GM19324 (cell line): ENCODE data around the gene ACE2.

ENCODE experiments used
- ATAC-seq: cut with Tn5 transposase; IDR thresholded peaks from one replicate; pipeline ENCODE4 v1.9.1; 2021; ENCODE audit warnings: mild to moderate bottlenecking, moderate library complexity; ENCODE audit not compliant: unreplicated experiment, low FRiP score

Gene ACE2

DNA sequence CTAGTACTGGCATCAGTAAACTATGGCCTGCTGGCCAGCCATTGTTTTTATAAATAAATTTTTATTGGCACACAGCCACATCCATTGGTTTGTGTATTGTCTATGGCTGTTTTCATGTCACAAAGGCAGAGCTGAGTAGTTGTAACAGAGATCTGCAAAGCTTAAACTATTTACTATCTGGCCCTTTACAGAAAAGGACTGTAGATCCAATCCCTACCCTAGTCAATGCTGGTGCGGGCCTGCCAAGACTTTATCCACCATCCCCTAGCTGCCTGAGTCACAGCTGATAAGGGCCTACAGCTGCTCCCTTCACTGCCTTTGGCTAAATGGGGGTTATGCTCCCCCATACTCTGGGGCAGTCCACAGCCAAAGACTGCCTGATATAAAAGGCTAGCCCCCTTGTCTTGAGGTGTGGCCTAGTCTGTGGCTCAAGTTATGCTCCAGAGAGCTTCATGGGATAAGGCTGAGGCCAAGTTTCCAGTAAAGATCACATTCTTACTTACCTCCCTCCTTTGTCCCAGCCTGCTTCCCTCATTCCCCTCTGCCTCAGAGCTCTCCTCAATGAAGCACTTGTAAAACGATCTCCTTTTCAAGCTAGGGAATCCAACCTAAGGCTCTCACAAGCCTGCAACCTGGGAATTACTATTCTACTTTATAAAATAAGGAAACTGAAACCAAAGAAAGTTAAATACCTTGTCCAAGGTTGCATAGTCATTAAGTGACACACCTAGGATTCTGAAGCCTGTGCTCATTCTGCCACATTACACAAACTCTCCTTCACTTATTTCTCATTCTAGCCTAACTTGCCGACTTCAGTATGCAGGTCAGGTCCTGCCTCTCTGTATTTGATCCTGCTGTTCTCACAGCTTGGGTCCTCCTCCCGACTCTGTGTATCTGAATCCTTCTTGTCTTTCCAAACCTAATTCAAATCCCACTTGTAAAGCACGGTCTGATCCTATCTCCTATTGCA lies 20.7 kb downstream of the ACE2 start:
- no peak for ATAC-seq

GRCh38 chrX:15576019-15576418 lies 24.7 kb downstream of the ACE2 start:
- no peak for ATAC-seq

GRCh38 chrX:15574017-15574416 lies 26.7 kb downstream of the ACE2 start:
- no peak for ATAC-seq

DNA sequence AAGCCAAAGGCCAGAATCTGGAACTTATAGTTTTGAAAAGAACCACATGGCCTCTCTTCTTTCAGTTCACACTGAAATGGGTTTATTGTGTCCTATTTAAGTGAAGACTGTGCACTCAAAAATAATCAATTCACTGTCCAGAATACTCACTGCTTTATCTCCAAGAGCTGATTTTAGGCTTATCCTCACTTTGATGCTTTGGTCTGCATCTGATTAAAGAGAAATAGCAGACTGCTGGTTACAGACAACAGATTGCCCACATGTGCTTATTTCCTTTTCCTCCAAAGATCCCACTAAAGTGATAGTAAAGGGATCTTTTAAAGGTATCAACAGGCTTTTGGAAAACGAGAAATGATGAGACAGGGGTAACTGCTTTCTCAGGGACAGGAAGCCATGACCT lies 30.6 kb downstream of the ACE2 start:
- ATAC-seq: no peak

GRCh38 chrX:15567886-15568616 lies 32.7 kb downstream of the ACE2 start:
- no peak for ATAC-seq

- no peak for ATAC-seq
Measured at GRCh38 chrX:15567267-15567666, 33.5 kb downstream of the ACE2 start.

- ATAC-seq: no peak
Measured at GRCh38 chrX:15566244-15566643, 34.5 kb downstream of the ACE2 start.

- ATAC-seq: no peak
Measured at GRCh38 chrX:15564981-15565579, 35.7 kb downstream of the ACE2 start.

GRCh38 chrX:15563056-15563455 lies 37.7 kb downstream of the ACE2 start:
- no peak for ATAC-seq

DNA sequence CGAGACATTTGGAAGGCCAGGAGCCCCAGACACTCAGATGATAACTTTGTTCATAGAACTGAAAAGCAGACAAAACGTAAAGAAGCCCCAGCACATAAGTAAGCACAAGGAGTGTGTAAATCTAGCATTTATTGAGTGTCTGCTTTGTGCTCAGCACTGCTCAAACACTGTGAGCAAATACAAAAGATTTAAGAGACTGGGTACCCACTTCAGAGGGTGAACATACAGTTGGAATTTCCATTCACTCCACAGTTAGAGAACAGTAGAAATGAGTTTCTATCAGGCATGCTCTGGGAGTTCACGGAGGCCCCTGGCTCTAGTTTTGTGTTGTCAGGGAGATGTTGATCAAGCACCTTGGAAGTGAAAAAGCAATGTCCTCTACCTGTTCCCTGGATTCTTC lies 39.8 kb downstream of the ACE2 start:
- ATAC-seq: no peak

- no peak for ATAC-seq
Measured at GRCh38 chrX:15559227-15559626, 41.5 kb downstream of the ACE2 start.

- no peak for ATAC-seq
Measured at GRCh38 chrX:15549189-15550012, 51.4 kb downstream of the ACE2 start.

DNA sequence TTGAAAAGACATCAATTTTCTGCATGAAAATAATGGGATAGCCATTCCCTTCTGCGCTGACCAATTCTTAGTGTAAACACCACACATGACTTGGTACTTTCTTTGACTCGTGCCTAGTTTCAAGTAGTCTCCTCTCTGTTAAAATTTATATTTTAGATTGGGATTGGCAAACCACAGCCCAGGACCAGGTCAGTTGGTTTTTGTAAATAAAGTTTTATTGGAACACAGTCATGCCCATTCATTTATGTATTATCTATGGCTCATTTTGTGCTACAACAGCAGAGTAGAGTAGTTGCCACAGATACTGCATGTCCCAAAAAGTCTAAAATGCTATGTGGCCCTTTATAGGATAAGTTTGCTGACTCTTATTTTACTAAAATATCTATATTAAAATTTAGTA lies 53.4 kb downstream of the ACE2 start:
- ATAC-seq: no peak

DNA sequence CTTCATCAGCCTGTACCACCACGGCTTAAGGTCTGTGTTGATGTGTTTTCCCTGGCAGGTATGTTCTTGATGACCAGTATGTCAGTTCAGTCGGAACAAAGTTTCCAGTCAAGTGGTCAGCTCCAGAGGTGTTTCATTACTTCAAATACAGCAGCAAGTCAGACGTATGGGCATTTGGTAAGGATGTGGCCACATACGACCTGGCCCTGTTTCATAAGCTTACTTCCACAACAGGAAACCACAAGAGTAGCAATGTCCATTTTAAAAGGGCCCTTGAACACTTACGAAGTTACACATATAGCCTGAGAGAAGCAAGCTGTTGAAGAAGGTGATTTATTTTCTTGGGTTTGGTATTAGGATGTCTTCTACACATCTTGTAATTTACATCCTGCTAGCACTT lies 54.0 kb downstream of the ACE2 start:
- ATAC-seq: no peak

DNA sequence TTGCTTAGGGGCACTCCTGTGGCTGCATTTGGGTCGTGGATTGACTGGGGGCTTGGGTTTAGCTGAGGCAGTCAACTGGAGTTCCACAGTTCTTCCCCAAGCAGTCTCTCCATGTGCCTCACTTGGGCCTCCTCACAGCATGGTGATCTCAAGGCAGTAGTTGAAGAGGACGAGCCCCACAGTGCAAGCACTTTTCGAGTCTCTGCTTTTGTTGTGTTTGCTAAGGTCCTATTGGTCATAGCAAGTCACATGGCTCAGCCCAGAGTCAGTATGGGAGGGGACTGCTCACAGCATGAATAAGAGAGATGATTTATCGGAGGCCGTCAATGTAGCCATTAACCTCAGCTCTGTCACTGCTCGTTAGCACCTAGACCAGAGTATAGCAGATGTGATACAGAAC lies 70.4 kb downstream of the ACE2 start:
- ATAC-seq: no peak

- ATAC-seq: no peak
Measured at GRCh38 chrX:15529165-15529564, 71.6 kb downstream of the ACE2 start.

DNA sequence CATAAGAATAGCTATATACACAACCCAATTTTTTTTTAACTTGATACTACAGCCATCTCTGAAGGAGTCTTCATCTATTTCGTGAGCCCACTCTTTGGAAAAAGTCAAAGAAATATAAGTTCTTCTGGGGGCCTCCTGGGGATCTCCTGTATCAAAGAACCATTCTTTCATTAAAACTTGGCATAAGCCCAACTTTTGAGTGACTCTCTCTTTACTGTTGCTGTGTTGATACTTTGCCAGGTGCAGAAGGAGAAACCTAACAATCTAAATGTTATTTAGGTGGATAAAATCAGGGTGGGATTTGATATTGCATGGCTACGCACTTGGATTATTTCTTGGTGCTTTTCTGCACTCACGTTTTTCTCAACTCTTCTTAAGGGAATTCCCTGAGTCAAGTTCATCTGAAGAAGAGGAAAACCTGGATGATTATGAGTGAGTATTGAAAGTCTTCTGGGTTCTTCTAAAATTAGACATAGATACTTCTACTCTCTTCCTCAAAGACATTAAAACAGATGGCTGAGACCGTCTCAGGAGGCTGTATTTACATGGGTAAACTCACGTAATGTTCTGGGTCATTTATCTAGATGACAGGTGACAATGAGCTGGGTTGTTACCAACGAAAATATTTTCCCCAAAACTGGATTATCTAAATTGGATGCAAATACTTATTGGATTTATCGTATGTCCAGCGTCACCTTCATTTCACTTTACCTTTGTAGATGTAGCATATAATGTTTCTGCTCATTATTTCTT lies 74.9 kb downstream of the ACE2 start:
- ATAC-seq: no peak

DNA sequence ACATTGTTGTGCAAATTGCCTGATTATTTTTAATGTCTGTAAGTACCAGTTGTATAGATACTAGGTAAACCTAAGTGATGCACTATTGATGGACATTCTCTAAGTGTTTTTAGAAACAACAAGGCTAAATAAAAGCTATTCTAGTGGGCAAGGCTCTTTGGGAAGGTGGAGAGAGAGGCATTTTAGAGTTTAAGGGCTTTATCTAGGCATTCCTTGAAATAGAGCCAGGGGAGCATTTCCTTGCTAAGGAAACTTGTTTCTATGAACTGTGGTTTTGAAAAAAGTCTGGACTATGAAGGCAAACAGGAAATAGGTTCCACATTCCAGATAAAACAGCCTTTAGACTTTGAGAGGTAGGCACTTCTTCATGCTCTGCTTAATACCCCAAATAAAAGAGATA lies 76.3 kb downstream of the ACE2 start:
- ATAC-seq: no peak

GRCh38 chrX:15523088-15523487 lies 77.7 kb downstream of the ACE2 start:
- no peak for ATAC-seq

- no peak for ATAC-seq
Measured at GRCh38 chrX:15522464-15522863, 78.3 kb downstream of the ACE2 start.
